ENCODE measurements around the gene NID2.

The NID2 gene

DNA sequence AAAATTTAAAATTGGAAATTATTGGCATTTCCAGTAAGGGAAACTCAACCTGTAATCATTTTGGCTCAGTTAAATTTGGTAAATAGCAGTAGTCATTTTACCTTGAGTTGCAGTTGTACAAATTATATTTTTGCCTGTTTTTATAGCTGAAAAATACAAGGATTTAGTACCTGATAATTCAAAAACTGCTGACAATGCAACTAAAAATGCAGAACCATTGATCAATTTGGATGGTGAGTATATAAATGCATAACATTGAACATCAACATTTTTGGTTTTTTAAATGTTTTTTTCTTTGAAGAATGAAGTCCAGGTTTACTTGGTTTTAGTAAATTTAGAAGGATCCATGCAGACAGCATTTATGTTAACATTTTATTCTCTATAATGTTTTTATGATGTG is 70.5 kb downstream of the NID2 start:
- no peak for TF ChIP-seq TCF4 (CRISPR knock-in tag; IDR thresholded peaks at IDR 0.05; ENCODE audit: borderline replicate concordance)
- no peak for ATAC-seq

DNA sequence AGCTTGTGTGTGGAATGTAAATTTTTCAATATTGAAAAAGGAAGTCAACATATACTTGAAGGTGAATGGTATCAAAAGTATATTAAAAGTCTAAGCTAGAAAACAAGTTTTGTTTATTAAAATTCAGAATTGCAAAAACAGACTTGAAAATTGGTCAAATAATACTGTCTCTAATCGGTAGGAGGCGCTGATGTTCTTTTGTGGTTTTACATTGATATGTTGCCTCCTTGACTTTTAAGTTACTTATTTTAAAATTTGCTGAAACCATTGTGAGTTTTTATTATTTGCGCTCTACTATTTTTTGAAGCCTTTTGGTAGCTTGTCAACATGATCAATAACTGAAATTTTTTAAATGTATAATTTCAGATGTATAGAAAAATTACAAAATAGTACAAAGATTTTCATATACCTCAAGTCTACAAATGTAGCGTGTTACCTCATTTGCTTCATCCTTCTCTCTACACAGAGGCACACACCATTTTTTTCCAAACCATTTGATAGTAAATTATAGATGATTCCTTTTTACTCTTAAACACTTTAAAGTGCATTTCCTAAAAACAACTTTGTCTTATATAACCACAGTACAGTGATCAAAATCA is 72.6 kb downstream of the NID2 start:
- TF ChIP-seq ZNF70 (CRISPR knock-in tag; IDR thresholded peaks at IDR 0.05) (no peak), RARB (CRISPR knock-in tag; IDR thresholded peaks at IDR 0.05) (no peak), ZC3H10 (CRISPR knock-in tag; IDR thresholded peaks at IDR 0.05) (no peak), TOX (CRISPR knock-in tag; IDR thresholded peaks at IDR 0.05; ENCODE audit: borderline replicate concordance) (no peak), ZFP3 (CRISPR knock-in tag; IDR thresholded peaks at IDR 0.05) (no peak), ISL1 (CRISPR knock-in tag; IDR thresholded peaks at IDR 0.05) (no peak), ZFP30 (CRISPR knock-in tag; IDR thresholded peaks at IDR 0.05) (no peak)
- TF ChIP-seq, protein P1, sequence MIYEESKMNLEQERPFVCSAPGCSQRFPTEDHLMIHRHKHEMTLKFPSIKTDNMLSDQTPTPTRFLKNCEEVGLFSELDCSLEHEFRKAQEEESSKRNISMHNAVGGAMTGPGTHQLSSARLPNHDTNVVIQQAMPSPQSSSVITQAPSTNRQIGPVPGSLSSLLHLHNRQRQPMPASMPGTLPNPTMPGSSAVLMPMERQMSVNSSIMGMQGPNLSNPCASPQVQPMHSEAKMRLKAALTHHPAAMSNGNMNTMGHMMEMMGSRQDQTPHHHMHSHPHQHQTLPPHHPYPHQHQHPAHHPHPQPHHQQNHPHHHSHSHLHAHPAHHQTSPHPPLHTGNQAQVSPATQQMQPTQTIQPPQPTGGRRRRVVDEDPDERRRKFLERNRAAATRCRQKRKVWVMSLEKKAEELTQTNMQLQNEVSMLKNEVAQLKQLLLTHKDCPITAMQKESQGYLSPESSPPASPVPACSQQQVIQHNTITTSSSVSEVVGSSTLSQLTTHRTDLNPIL (CRISPR knock-in tag; IDR thresholded peaks at IDR 0.05; ENCODE audit: low read depth), result no peak
- TF ChIP-seq, protein P2, sequence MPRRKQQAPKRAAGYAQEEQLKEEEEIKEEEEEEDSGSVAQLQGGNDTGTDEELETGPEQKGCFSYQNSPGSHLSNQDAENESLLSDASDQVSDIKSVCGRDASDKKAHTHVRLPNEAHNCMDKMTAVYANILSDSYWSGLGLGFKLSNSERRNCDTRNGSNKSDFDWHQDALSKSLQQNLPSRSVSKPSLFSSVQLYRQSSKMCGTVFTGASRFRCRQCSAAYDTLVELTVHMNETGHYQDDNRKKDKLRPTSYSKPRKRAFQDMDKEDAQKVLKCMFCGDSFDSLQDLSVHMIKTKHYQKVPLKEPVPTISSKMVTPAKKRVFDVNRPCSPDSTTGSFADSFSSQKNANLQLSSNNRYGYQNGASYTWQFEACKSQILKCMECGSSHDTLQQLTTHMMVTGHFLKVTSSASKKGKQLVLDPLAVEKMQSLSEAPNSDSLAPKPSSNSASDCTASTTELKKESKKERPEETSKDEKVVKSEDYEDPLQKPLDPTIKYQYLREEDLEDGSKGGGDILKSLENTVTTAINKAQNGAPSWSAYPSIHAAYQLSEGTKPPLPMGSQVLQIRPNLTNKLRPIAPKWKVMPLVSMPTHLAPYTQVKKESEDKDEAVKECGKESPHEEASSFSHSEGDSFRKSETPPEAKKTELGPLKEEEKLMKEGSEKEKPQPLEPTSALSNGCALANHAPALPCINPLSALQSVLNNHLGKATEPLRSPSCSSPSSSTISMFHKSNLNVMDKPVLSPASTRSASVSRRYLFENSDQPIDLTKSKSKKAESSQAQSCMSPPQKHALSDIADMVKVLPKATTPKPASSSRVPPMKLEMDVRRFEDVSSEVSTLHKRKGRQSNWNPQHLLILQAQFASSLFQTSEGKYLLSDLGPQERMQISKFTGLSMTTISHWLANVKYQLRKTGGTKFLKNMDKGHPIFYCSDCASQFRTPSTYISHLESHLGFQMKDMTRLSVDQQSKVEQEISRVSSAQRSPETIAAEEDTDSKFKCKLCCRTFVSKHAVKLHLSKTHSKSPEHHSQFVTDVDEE (CRISPR knock-in tag; IDR thresholded peaks at IDR 0.05), result no peak
- no peak; the same call in 2 of the 3 replicates for ATAC-seq

DNA sequence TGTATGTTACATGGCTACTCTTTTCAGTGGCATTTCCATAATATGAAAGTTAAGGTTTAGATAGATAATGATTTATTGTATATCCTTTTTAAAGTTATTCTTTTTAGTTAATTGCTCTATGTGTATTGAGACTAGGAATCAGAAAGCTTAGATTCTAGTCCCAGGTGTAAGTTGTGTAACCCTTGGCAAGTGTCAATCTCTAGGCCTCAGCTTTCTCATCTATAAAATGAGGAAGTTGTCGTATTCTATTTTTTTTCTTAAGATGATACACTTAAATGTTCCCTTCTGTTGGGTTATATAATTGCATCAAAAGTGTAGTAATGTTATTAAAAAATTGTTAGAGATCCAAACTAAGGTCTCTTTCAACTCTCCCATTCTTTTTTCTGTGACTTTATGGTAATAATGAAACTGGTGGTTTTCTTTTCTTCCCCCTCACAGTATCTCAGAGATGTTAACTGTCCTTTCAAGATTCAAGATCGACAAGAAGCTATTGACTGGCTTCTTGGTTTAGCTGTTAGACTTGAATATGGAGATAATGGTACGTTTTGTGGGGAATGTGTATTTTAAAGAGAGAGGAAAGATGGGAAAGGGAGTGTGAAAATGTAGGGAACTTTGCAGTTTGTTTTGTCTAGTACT is 75.5 kb downstream of the NID2 start:
- ATAC-seq, result no peak
- no peak for TF ChIP-seq PPARA (CRISPR knock-in tag; IDR thresholded peaks at IDR 0.05; ENCODE audit: borderline replicate concordance)
- TF ChIP-seq TCF4 (CRISPR knock-in tag; IDR thresholded peaks at IDR 0.05; ENCODE audit: borderline replicate concordance), result no peak
- TF ChIP-seq, protein P2 (CRISPR knock-in tag; IDR thresholded peaks at IDR 0.05), result no peak
- TF ChIP-seq SNAI2 (CRISPR knock-in tag; IDR thresholded peaks at IDR 0.05), result no peak
- TF ChIP-seq OSR1 (CRISPR knock-in tag; IDR thresholded peaks at IDR 0.05), result no peak
- TF ChIP-seq RARB (CRISPR knock-in tag; IDR thresholded peaks at IDR 0.05), result no peak
- TF ChIP-seq, protein P1 (CRISPR knock-in tag; IDR thresholded peaks at IDR 0.05; ENCODE audit: low read depth), result no peak
- TF ChIP-seq ZNF565 (CRISPR knock-in tag; conservative IDR thresholded peaks at IDR 0.05; ENCODE audit: low read depth), result no peak
- TF ChIP-seq, protein P3, sequence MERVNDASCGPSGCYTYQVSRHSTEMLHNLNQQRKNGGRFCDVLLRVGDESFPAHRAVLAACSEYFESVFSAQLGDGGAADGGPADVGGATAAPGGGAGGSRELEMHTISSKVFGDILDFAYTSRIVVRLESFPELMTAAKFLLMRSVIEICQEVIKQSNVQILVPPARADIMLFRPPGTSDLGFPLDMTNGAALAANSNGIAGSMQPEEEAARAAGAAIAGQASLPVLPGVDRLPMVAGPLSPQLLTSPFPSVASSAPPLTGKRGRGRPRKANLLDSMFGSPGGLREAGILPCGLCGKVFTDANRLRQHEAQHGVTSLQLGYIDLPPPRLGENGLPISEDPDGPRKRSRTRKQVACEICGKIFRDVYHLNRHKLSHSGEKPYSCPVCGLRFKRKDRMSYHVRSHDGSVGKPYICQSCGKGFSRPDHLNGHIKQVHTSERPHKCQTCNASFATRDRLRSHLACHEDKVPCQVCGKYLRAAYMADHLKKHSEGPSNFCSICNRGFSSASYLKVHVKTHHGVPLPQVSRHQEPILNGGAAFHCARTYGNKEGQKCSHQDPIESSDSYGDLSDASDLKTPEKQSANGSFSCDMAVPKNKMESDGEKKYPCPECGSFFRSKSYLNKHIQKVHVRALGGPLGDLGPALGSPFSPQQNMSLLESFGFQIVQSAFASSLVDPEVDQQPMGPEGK (CRISPR knock-in tag; IDR thresholded peaks at IDR 0.05; ENCODE audit: borderline replicate concordance), result no peak
- no peak for TF ChIP-seq ZNF8 (CRISPR knock-in tag; IDR thresholded peaks at IDR 0.05)
- no peak for TF ChIP-seq CSDC2 (CRISPR knock-in tag; IDR thresholded peaks at IDR 0.05)
- no peak for TF ChIP-seq GLIS3 (CRISPR knock-in tag; IDR thresholded peaks at IDR 0.05)
- no peak for TF ChIP-seq ZC3H10 (CRISPR knock-in tag; IDR thresholded peaks at IDR 0.05)
- TF ChIP-seq ESRRG (CRISPR knock-in tag; IDR thresholded peaks at IDR 0.05), result no peak
